Dendritic cell treated with granulocyte-macrophage colony-stimulating factor and Interleukin-4, amounts not matched to agents 40 ng/mL and 50 ng/mL, for 4 days (primary cell): Measurements from ENCODE around the gene TRAK1.

Experiments
- H3K27ac Mint-ChIP-seq: one replicate; pipeline ENCODE4 v1.8.0; 2022; ENCODE audit warnings: mild to moderate bottlenecking, mixed read lengths
- H3K27me3 Mint-ChIP-seq: one replicate; pipeline ENCODE4 v1.8.0; 2022; ENCODE audit warnings: mild to moderate bottlenecking, mixed read lengths
- H3K36me3 Mint-ChIP-seq: one replicate; pipeline ENCODE4 v1.8.0; 2022; ENCODE audit warnings: low read depth, mixed read lengths
- H3K4me1 Mint-ChIP-seq: one replicate; pipeline ENCODE4 v1.8.0; 2022; ENCODE audit warnings: low read depth, mixed read lengths
- H3K4me3 Mint-ChIP-seq: one replicate; pipeline ENCODE4 v1.8.0; 2022; ENCODE audit warnings: mild to moderate bottlenecking, moderate library complexity, mixed read lengths
- H3K9me3 Mint-ChIP-seq: one replicate; pipeline ENCODE4 v1.8.0; 2022; ENCODE audit warnings: mixed read lengths
- intact Hi-C: fragments of 100-400 bp; cut with micrococcal nuclease; formaldehyde crosslinking; loops from one replicate; pipeline ENCODE4 v1.15.0; 2022

TRAK1 gene

GRCh38 chr3:42077785-42078184 lies 13.4 kb upstream of the TRAK1 start:
- Mint-ChIP-seq H3K36me3 (no peaks in the 10 kb centered on the region), H3K27me3 (no peaks in the 10 kb centered on the region), H3K9me3 (no peaks in the 10 kb centered on the region), H3K4me1 (peaks cover 66% of the 10 kb centered on the region), H3K27ac (no peak overlapping the region), H3K4me3 (no peak overlapping the region)
- intact Hi-C loops: no loop called here

GRCh38 chr3:42078677-42079076 lies 12.5 kb upstream of the TRAK1 start:
- H3K27ac Mint-ChIP-seq: no peak overlapping the region
- H3K36me3 Mint-ChIP-seq: no peaks in the 10 kb centered on the region
- peaks cover 64% of the 10 kb centered on the region for H3K4me1 Mint-ChIP-seq
- H3K27me3 Mint-ChIP-seq: no peaks in the 10 kb centered on the region
- no peaks in the 10 kb centered on the region for H3K9me3 Mint-ChIP-seq
- intact Hi-C loops: no loop called here
- no peak overlapping the region for H3K4me3 Mint-ChIP-seq

GRCh38 chr3:42079701-42080452 lies 11.3 kb upstream of the TRAK1 start:
- intact Hi-C loops: no loop called here
- H3K4me1 Mint-ChIP-seq: peaks cover 52% of the 10 kb centered on the region

GRCh38 chr3:42080453-42080872 lies 10.7 kb upstream of the TRAK1 start:
- peak overlapping the region; percentile 76 for H3K27ac Mint-ChIP-seq
- H3K27me3 Mint-ChIP-seq: no peaks in the 10 kb centered on the region
- intact Hi-C loops: no loop called here
- H3K4me1 Mint-ChIP-seq: peaks cover 52% of the 10 kb centered on the region
- no peaks in the 10 kb centered on the region for H3K36me3 Mint-ChIP-seq
- no peak overlapping the region for H3K4me3 Mint-ChIP-seq
- no peaks in the 10 kb centered on the region for H3K9me3 Mint-ChIP-seq

More at GRCh38 chr3:42079701-42080452, 11.3 kb upstream of the TRAK1 start:
- H3K4me3 Mint-ChIP-seq: no peak overlapping the region
- H3K9me3 Mint-ChIP-seq: no peaks in the 10 kb centered on the region
- H3K36me3 Mint-ChIP-seq: no peaks in the 10 kb centered on the region
- H3K27me3 Mint-ChIP-seq: no peaks in the 10 kb centered on the region
- peak overlapping the region; percentile 76 for H3K27ac Mint-ChIP-seq

GRCh38 chr3:42081838-42082473 lies 9.2 kb upstream of the TRAK1 start:
- Mint-ChIP-seq H3K9me3 (no peaks in the 10 kb centered on the region), H3K27me3 (no peaks in the 10 kb centered on the region), H3K4me1 (peaks cover 57% of the 10 kb centered on the region), H3K27ac (peak overlapping the region; percentile 11), H3K36me3 (peaks cover 3% of the 10 kb centered on the region), H3K4me3 (peak overlapping the region; percentile 24)
- intact Hi-C loops: no loop called here

- H3K4me3 Mint-ChIP-seq: no peak overlapping the region
- intact Hi-C loops: no loop called here
- peaks cover 46% of the 10 kb centered on the region for H3K4me1 Mint-ChIP-seq
- H3K36me3 Mint-ChIP-seq: peaks cover 29% of the 10 kb centered on the region
- no peaks in the 10 kb centered on the region for H3K9me3 Mint-ChIP-seq
- no peak overlapping the region for H3K27ac Mint-ChIP-seq
- no peaks in the 10 kb centered on the region for H3K27me3 Mint-ChIP-seq
These were observed 6.6 kb upstream of the TRAK1 start for GRCh38 chr3:42084586-42084985.

GRCh38 chr3:42085641-42086376 lies 5.3 kb upstream of the TRAK1 start:
- H3K27ac Mint-ChIP-seq: no peak overlapping the region
- peaks cover 6% of the 10 kb centered on the region for H3K9me3 Mint-ChIP-seq
- peaks cover 41% of the 10 kb centered on the region for H3K36me3 Mint-ChIP-seq
- intact Hi-C loops: no loop called here
- H3K27me3 Mint-ChIP-seq: no peaks in the 10 kb centered on the region
- H3K4me3 Mint-ChIP-seq: no peak overlapping the region
- peaks cover 36% of the 10 kb centered on the region for H3K4me1 Mint-ChIP-seq

GRCh38 chr3:42088803-42089530 lies 2.2 kb upstream of the TRAK1 start:
- no peak overlapping the region for H3K27ac Mint-ChIP-seq
- no peak overlapping the region for H3K4me3 Mint-ChIP-seq

GRCh38 chr3:42092006-42092405 lies 849 bp downstream of the TRAK1 start:
- H3K27me3 Mint-ChIP-seq: no peaks in the 10 kb centered on the region
- peaks cover 43% of the 10 kb centered on the region for H3K4me1 Mint-ChIP-seq
- peaks cover 76% of the 10 kb centered on the region for H3K36me3 Mint-ChIP-seq
- intact Hi-C loops: no loop called here
- H3K9me3 Mint-ChIP-seq: peaks cover 25% of the 10 kb centered on the region
- no peak overlapping the region for H3K4me3 Mint-ChIP-seq
- H3K27ac Mint-ChIP-seq: peak overlapping the region; percentile 25

More at GRCh38 chr3:42088803-42089530, 2.2 kb upstream of the TRAK1 start:
- Mint-ChIP-seq H3K9me3 (peaks cover 25% of the 10 kb centered on the region), H3K27me3 (no peaks in the 10 kb centered on the region), H3K4me1 (peaks cover 39% of the 10 kb centered on the region), H3K36me3 (peaks cover 62% of the 10 kb centered on the region)
- intact Hi-C loops: no loop called here

- intact Hi-C loops: no loop called here
- Mint-ChIP-seq H3K36me3 (peaks cover 63% of the 10 kb centered on the region), H3K4me1 (peaks cover 54% of the 10 kb centered on the region), H3K4me3 (no peak overlapping the region), H3K27me3 (no peaks in the 10 kb centered on the region), H3K27ac (no peak overlapping the region), H3K9me3 (peaks cover 25% of the 10 kb centered on the region)
These were observed 3.0 kb downstream of the TRAK1 start for GRCh38 chr3:42094128-42094527.

GRCh38 chr3:42094691-42095391 lies 3.7 kb downstream of the TRAK1 start:
- intact Hi-C loops: loop anchor here (5.0 kb wide), 1 partner anchor 83 kb away; no protein-coding TSS in a partner anchor
- Mint-ChIP-seq H3K27ac (no peak overlapping the region), H3K4me1 (peaks cover 59% of the 10 kb centered on the region), H3K9me3 (peaks cover 25% of the 10 kb centered on the region), H3K4me3 (no peak overlapping the region), H3K36me3 (peaks cover 56% of the 10 kb centered on the region), H3K27me3 (no peaks in the 10 kb centered on the region)

- Mint-ChIP-seq H3K27me3 (no peaks in the 10 kb centered on the region), H3K9me3 (peaks cover 21% of the 10 kb centered on the region), H3K4me3 (no peak overlapping the region), H3K27ac (no peak overlapping the region), H3K36me3 (peaks cover 49% of the 10 kb centered on the region), H3K4me1 (peaks cover 66% of the 10 kb centered on the region)
- intact Hi-C loops: loop anchor here (5.0 kb wide), 1 partner anchor 83 kb away; no protein-coding TSS in a partner anchor
These were observed 4.4 kb downstream of the TRAK1 start for GRCh38 chr3:42095540-42095939.
